Brain microvascular endothelial cell (primary cell): ENCODE data around the gene TAF8.

Experiments
- DNase-seq: peaks from one replicate; pipeline ENCODE4 v3.0.0-alpha.2; 2020
- H3K27ac ChIP-seq: fragments of 250-450 bp; sonication (Bioruptor Pico); 2 replicates; pipeline ENCODE4 v1.5.1; 2020; ENCODE audit warnings: mild to moderate bottlenecking, moderate library complexity
- H3K27me3 ChIP-seq: fragments of 250-450 bp; sonication (Bioruptor Pico); replicated peaks from 2 replicates; pipeline ENCODE4 v1.5.1; 2020; ENCODE audit warnings: mild to moderate bottlenecking
- H3K36me3 ChIP-seq: fragments of 250-450 bp; sonication (Bioruptor Pico); replicated peaks from 2 replicates; pipeline ENCODE4 v1.5.1; 2020; ENCODE audit warnings: mild to moderate bottlenecking
- H3K4me3 ChIP-seq: 2 replicates; pipeline ENCODE4 v1.5.1; 2011; ENCODE audit warnings: low read depth, mild to moderate bottlenecking, control low read depth, low read length, moderate library complexity
- in situ Hi-C: cut with HindIII; loops from 2 replicates; pipeline ENCODE4 v1.10.0; 2017; ENCODE audit warnings: low sequenced_read_pairs, low pct_ligation_motif_present
- TF ChIP-seq, protein P1 (sequence below): IDR thresholded peaks from 2 replicates; pipeline ENCODE4 v1.5.1; 2011; ENCODE audit warnings: low read depth, mild to moderate bottlenecking, moderate library complexity, low read length, control low read depth, inconsistent platforms; ENCODE audit errors: missing control alignments

The TAF8 gene

DNA sequence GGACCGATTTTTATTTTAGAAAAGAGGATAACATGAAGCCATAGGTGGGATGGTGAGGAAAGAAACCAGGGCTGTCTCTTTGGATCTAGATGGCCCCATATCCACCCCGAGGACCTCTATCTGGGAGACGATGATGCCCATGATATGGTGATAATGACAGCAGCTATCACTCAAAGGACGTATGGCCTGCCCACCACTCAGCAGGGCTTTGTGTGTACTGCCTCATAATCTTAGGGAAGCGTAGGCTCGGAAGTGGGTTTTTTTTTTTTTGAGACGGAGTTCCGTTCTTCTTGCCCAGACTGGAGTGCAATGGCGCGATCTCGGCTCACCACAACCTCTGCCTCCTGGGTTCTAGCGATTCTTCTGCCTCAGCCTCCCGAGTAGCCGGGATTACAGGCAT lies 8.2 kb upstream of the TAF8 start:
- TF ChIP-seq, protein P1, sequence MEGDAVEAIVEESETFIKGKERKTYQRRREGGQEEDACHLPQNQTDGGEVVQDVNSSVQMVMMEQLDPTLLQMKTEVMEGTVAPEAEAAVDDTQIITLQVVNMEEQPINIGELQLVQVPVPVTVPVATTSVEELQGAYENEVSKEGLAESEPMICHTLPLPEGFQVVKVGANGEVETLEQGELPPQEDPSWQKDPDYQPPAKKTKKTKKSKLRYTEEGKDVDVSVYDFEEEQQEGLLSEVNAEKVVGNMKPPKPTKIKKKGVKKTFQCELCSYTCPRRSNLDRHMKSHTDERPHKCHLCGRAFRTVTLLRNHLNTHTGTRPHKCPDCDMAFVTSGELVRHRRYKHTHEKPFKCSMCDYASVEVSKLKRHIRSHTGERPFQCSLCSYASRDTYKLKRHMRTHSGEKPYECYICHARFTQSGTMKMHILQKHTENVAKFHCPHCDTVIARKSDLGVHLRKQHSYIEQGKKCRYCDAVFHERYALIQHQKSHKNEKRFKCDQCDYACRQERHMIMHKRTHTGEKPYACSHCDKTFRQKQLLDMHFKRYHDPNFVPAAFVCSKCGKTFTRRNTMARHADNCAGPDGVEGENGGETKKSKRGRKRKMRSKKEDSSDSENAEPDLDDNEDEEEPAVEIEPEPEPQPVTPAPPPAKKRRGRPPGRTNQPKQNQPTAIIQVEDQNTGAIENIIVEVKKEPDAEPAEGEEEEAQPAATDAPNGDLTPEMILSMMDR = no peak
- Histone ChIP-seq H3K4me3 (no peak overlapping the region), H3K36me3 (no peaks in the 10 kb centered on the region), H3K27me3 (no peaks in the 10 kb centered on the region), H3K27ac (no peak overlapping the region)
- in situ Hi-C loops = loop anchor here (25.0 kb wide), 1 partner anchor 255 kb away; the partner anchor contains the start of genes FRS3, PRICKLE4 and TOMM6
- DNase-seq = no peak

DNA sequence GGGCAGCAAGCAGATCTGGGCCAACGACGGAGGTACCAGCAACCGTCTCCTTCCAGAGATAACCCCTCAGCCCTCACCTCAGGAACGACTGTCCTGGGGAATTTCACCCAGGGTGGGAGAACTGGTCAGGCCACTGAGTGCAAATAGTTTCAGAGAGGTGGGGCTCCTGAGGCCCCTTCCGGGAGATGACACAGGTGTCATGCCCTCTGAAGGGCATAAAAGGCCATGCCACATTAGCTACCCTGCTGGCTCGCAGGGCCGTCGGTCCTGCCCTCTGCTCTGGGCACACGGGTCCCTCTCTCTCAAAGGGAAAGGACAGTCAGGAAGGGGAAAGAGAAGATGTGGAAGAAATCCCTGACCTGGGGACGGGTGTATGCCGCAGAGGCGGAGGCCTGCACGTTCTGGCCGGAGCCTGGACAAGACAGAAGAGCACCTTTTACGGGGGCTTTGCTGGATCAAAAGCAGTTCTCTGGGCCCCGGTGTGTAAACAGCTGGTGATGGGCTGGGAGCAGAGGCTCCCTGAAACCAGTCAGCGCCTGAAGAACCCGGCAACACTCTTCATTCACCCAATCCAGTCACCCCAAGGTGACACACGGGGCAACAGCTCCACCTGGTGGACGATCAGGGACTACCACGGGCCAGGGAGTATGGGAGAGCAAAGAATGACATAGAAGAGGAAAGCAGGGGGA lies 6.4 kb upstream of the TAF8 start:
- DNase-seq = peak; percentile 82
- TF ChIP-seq, protein P1 = peak; percentile 99
- Histone ChIP-seq H3K36me3 (no peaks in the 10 kb centered on the region), H3K27ac (no peak overlapping the region), H3K4me3 (peak overlapping the region; percentile 9), H3K27me3 (no peaks in the 10 kb centered on the region)
- in situ Hi-C loops = loop anchor here (25.0 kb wide), 1 partner anchor 257 kb away; the partner anchor contains the start of genes FRS3, PRICKLE4 and TOMM6

DNA sequence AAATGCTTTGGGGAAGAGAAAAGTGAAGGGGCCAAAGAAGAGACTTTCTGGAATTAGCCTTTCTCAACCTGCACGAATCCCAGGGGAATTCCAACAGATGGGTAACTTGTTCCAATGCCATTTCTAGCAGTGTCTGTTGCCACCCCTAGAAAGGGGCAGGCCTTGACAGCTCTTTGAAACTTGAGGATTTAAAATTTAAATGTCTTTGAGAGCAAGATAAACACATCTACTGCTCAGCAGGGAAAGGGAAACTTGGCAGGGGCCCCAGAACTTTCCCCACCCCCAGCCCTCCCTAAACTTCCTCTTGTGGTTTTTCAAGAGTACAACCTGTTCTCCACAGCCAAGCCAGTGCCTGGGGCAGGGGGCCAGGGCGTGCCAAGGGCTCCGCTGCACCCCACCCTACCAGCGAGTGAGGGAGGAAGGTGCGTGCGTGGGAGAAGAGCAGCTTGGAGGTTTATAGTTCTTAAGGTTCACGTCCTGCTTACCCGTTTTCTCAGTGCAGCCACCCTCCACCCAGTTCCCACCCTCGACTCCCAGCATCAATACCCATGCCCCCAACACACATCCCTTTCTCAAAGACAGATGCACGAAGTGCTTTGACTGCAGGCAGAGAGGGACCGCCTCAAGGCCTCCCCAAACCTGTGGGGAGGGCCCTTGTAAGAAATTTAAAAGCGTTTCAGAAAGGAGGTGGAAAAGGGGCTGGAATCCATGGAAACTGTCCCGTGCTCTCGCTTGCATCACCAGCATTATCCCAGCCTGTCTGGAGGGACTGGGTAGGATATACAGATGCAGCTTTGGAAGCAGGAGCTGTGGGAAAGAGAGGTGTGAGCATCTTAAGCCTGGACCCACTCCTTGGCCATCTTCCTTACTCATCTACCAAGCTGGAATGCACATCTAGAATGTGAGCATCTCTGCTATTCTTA lies 4.5 kb upstream of the TAF8 start:
- in situ Hi-C loops = loop anchor here (25.0 kb wide), 1 partner anchor 258 kb away; the partner anchor contains the start of genes FRS3, PRICKLE4 and TOMM6
- H3K27ac ChIP-seq = peak overlapping the region; percentile 41
- TF ChIP-seq, protein P1 = no peak
- peak overlapping the region; percentile 35 for H3K4me3 ChIP-seq
- no peaks in the 10 kb centered on the region for H3K36me3 ChIP-seq
- H3K27me3 ChIP-seq = no peaks in the 10 kb centered on the region
- DNase-seq = peak; percentile 89

DNA sequence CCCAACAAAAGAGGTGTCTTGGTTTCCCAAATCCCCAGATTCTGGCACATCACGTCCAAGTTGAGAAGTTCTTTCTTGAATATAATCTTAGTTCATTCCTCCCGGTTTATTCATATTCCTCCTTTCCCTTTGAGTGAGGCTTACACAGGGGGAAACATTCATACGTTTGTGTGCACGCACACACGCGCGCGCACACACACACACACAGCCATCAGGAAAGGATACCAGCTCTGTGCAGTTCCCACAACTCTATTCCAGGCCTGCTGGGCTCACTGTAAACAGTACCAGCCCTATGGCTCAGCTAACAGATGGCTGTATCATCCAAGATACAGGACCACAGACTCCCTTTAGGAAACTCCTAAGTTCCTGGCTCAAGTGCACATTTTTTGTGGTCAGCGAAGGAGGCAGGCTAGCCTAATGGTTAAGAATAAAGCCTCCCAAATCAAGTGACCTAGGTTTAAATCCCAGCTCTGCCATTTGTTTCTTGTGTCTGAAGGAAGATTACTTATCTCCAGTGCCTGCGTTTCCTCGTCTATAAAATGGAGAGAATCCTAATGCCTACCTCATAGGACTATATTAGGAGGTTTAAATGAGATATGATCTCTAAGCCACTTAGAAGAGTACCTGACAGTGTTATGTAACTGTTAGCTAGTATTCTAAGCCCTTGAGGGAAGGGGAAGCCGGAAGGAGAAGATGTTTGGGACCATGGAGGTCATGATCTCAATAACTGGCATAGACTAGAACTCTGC lies 3.7 kb upstream of the TAF8 start:
- in situ Hi-C loops = loop anchor here (25.0 kb wide), 1 partner anchor 259 kb away; the partner anchor contains the start of genes FRS3, PRICKLE4 and TOMM6
- Histone ChIP-seq H3K27me3 (no peaks in the 10 kb centered on the region), H3K27ac (peak overlapping the region; percentile 41), H3K36me3 (peaks cover under 1% of the 10 kb centered on the region), H3K4me3 (peak overlapping the region; percentile 5)
- TF ChIP-seq, protein P1 = no peak
- no peak for DNase-seq

DNA sequence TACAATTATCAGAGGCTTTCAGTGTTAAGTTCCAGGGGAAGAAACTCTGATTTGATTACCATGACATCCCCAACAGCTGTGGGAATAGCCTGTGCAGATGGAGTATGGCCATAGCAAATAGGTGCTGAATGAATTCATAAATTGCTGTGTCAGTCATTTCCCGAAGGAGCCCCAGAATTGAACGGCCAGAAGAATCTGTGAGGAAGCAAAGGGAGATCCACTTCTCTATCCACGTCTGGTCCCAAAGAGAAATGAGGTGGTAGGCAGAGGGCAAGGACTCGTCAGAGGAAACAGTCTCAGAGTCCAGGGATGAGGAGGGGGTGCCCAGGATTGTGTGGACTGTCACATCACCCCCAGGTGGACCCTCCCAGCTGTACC lies 3.1 kb upstream of the TAF8 start:
- H3K4me3 ChIP-seq = peak overlapping the region; percentile 81
- peaks cover 5% of the 10 kb centered on the region for H3K36me3 ChIP-seq
- H3K27me3 ChIP-seq = no peaks in the 10 kb centered on the region
- TF ChIP-seq, protein P1 = no peak
- DNase-seq = no peak
- in situ Hi-C loops = loop anchor here (25.0 kb wide), 1 partner anchor 260 kb away; the partner anchor contains the start of genes FRS3, PRICKLE4 and TOMM6
- H3K27ac ChIP-seq = no peak overlapping the region
